Activated T-helper 1 cell treated with anti-CD3 and anti-CD28 coated beads, Interleukin-12 subunit alpha, Interleukin-12 subunit beta, Interleukin-2, Interleukin-4 antibody, amounts not matched to agents 30 ng/mL and 10 ng/mL and 1 ng/mL, durations not matched to agents 14 hours and 24 hours and 36 hours (primary cell): Measurements from ENCODE around the gene GPSM3. TPM values are rescaled to one million over a fixed set of nuclear protein-coding genes. Genes with fewer than 3 reads are reported as not detected.
A peak's percentile ranks its signal among the peaks of the same experiment; 100 is the strongest.

Source experiments
- DNase-seq: peaks from one replicate; pipeline ENCODE4 v3.0.0; 2021; ENCODE audit warnings: low spot score
- H3K27ac Mint-ChIP-seq: one replicate; pipeline ENCODE4 v1.8.0; 2021; ENCODE audit warnings: mild to moderate bottlenecking, mixed read lengths
- H3K27me3 Mint-ChIP-seq: one replicate; pipeline ENCODE4 v1.8.0; 2022; ENCODE audit warnings: mild to moderate bottlenecking, moderate library complexity, mixed read lengths; ENCODE audit not compliant: insufficient read depth
- H3K36me3 Mint-ChIP-seq: one replicate; pipeline ENCODE4 v1.8.0; 2021; ENCODE audit warnings: low read depth, mixed read lengths
- H3K4me1 Mint-ChIP-seq: one replicate; pipeline ENCODE4 v1.8.0; 2021; ENCODE audit warnings: low read depth, mixed read lengths
- H3K4me3 Mint-ChIP-seq: one replicate; pipeline ENCODE4 v1.8.0; 2021; ENCODE audit warnings: mild to moderate bottlenecking, moderate library complexity, mixed read lengths
- H3K9me3 Mint-ChIP-seq: one replicate; pipeline ENCODE4 v1.8.0; 2021; ENCODE audit warnings: mixed read lengths
- intact Hi-C: fragments of 100-400 bp; cut with micrococcal nuclease; formaldehyde crosslinking; loops from one replicate; pipeline ENCODE4 v1.15.1; 2024
- total RNA-seq: library from RNA; stranded (reverse); gene quantifications from 2 replicates; pipeline ENCODE4 v1.2.3, GENCODE V29; 2022

GPSM3 gene
- total RNA-seq, 1 donor from 2014 or later = 84.7 TPM

- Mint-ChIP-seq H3K9me3 (no peaks in the 10 kb centered on the region), H3K4me3 (peak within 1 kb of the TSS; percentile 99), H3K4me1 (peaks cover 40% of the 10 kb centered on the region), H3K36me3 (peaks cover 19% of the 10 kb centered on the region), H3K27ac (peak within 1 kb of the TSS; percentile 86), H3K27me3 (peaks cover 36% of the 10 kb centered on the region)
- DNase-seq = peak; percentile 55
- intact Hi-C loops = loop anchor here (1.0 kb wide), 6 partner anchors 22 to 106 kb away; partner anchors contain the start of genes AGPAT1 and FKBPL
Observed at GRCh38 chr6:32153564-32154513, 38.6 kb downstream of the GPSM3 start, which contains the start of gene PPT2. TSS of gene PPT2 (plus strand) at chr6:32154141. CDS start at chr6:32154595, 454 bp downstream.

DNA sequence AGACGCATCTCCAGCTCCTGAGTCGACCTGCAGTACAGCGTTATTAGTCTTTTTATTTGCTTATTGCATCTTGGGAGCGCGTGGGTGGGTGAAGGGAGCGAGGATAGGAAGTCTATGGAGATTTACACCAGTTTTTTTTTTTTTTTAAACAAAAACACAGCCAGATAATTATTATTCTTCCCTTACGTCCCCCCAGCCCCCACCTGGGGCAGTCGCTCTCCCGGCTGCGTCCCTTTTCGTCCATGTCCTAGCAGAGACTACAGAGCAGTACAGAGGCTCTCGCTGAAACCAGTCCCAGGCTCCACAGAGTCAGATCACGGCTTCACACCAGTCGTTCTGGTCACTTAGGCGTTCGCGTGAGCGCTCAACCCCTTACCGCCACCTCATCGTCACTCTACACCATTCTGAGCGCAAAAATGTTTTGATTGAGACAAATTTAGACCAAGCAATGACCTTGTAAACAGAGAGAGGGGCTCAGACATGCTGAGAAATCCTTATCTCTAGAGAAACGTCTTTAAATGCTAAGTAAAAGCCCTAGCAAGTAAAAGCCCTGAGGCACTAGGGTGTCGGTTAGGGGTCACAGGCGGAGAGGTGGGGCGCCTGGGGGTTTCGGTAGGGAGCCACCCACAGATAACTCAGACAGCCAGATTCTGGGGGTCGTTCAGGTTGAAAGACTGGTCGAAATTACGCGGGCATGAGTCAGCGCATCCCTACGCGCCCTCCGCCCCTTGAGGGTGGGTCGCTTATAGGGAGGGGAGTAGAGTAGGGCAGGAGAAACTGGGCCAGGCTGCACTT, 39.5 kb downstream of the GPSM3 start:
- intact Hi-C loops = no loop called here
- H3K27me3 Mint-ChIP-seq = peaks cover 43% of the 10 kb centered on the region
- no peak for DNase-seq
- peak overlapping the region; percentile 67 for H3K27ac Mint-ChIP-seq
- H3K9me3 Mint-ChIP-seq = no peaks in the 10 kb centered on the region
- peaks cover 49% of the 10 kb centered on the region for H3K4me1 Mint-ChIP-seq
- H3K4me3 Mint-ChIP-seq = peak overlapping the region; percentile 69
- H3K36me3 Mint-ChIP-seq = peaks cover 13% of the 10 kb centered on the region

DNA sequence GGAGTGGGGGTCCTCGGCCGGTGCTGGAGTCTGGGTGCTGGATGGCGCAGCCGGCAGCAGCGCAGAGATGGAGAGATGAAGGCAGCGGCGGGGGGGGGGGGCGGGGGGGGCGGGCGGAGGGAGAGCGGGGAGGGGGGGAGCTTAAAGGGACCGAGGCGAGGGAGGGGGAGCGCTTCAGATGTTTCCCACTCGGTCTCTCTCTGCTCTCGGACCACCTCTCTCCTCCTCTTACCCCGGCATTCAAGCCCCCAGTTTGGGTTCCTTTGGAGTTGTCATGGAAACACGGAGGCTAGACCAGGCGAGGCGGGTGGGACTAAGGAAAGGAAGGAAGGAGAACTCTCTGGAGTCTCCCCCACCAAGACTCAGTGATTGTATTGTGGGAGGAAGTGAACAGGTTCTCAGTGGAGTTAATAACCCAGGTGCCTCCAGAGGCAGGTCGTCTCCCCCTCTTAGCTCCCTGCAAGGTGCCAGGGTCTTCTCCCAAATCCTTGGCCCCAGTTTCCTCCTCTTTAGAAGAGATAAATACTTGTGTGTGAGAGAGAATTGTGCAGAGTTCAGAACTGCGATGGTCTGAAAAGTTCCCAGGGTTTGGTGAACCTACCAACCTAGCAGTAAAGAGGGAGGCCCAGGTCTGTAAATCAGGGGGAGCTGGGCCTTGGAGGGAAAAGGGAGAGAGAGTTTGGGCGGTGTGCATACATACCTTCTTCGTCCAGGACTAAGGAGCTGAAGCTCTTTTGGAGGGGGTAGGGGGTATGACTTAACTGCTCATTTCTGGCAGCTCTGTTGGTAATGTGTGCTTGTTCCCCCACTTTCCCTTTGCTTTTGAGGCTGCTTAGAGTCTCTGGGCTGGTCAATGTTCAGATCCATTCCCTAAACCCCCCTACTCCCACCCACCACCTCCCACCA, 40.3 kb downstream of the GPSM3 start, which contains the start of gene PRRT1:
Gene PRRT1 (minus strand): TSS at position 77 of the 906 bp plus-strand sequence. CDS start 112 bp downstream, outside the sequence.
- H3K4me1 Mint-ChIP-seq = peaks cover 55% of the 10 kb centered on the region

DNA sequence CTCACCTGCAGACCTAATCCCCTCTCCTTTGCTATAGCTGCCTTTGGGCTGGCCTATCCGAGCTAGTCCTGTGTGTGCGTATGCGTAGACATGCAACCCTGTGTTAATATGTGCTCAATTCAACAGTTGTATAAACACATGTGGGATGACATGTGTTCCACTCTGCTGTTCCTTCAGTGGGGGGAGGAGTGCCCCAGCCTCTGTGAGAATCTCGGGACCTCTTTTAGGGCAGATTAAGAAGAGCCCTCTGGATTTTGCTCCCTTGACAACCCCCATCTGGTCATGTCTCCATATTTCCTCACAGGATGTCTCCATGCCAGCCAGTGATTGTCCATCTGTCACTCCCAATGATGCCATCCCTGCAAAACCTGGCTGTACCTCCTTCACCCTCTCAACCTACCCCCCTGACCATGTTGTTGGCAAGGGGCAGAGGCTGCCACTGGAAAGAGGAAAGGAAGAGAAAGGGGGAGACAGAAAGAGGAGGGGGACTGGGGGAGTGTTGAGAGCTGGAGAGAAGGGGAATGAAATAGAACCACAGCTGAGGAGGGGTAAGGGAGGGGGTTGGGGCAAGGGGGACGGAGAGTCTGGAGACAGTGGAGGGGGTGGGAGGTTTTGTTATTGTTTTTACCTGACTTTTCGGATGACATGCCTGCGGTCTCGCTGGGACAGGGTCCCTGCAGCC, 41.1 kb downstream of the GPSM3 start:
- DNase-seq = no peak
- peaks cover 6% of the 10 kb centered on the region for H3K36me3 Mint-ChIP-seq
- peak overlapping the region; percentile 34 for H3K4me3 Mint-ChIP-seq
- no peaks in the 10 kb centered on the region for H3K9me3 Mint-ChIP-seq
- intact Hi-C loops = no loop called here
- H3K4me1 Mint-ChIP-seq = peaks cover 55% of the 10 kb centered on the region
- H3K27ac Mint-ChIP-seq = no peak overlapping the region
- H3K27me3 Mint-ChIP-seq = peaks cover 52% of the 10 kb centered on the region

More for the DNA sequence above, 40.3 kb downstream of the GPSM3 start, which contains the start of gene PRRT1:
- H3K4me3 Mint-ChIP-seq = peak within 1 kb of the TSS; percentile 69
- peaks cover 6% of the 10 kb centered on the region for H3K36me3 Mint-ChIP-seq
- H3K27me3 Mint-ChIP-seq = peaks cover 46% of the 10 kb centered on the region
- H3K27ac Mint-ChIP-seq = peak within 1 kb of the TSS; percentile 40
- DNase-seq = no peak
- intact Hi-C loops = no loop called here
- H3K9me3 Mint-ChIP-seq = no peaks in the 10 kb centered on the region

GRCh38 chr6:32149932-32150870, 42.2 kb downstream of the GPSM3 start:
- intact Hi-C loops = no loop called here
- Mint-ChIP-seq H3K4me1 (peaks cover 51% of the 10 kb centered on the region), H3K27ac (peak overlapping the region; percentile 30), H3K9me3 (no peaks in the 10 kb centered on the region), H3K27me3 (peaks cover 60% of the 10 kb centered on the region), H3K36me3 (peaks cover 4% of the 10 kb centered on the region), H3K4me3 (peak overlapping the region; percentile 28)
- no peak for DNase-seq

DNA sequence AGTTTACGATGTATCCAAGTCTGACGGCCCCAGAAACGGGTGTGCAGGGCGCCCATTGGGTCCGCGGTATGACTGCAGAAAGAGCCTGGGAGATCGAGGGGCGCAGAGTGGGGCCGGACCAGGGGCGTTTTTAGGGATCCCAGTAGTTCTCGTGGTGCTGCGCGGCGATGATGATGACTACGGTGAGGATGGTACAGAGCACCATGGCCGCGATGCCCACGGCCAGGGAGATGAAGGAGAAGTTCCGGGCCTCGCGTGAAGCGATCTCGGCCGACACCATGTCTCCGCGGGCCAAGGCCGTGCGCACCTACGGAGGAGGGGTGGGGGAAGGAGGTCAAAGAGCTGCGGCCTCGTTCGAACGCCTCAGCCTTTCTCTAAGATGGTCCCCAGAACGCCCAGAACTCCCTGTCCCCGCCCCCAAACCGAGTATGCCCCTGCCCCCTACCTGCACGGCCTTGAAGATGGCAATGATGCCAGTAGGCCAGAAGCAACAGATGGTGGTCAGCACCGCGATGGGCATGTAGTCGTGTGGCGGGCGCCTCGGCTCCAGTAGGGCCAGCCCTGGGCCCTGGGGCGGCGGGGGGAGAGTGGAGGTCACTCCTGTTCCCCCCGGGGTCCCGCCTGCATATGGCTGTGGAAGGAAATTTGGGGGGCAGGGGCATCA, 43.2 kb downstream of the GPSM3 start:
- H3K36me3 Mint-ChIP-seq = peaks cover 3% of the 10 kb centered on the region
- H3K4me1 Mint-ChIP-seq = peaks cover 41% of the 10 kb centered on the region
- intact Hi-C loops = no loop called here
- peaks cover 62% of the 10 kb centered on the region for H3K27me3 Mint-ChIP-seq
- H3K4me3 Mint-ChIP-seq = peak overlapping the region; percentile 84
- no peak for DNase-seq
- peak overlapping the region; percentile 75 for H3K27ac Mint-ChIP-seq
- no peaks in the 10 kb centered on the region for H3K9me3 Mint-ChIP-seq

DNA sequence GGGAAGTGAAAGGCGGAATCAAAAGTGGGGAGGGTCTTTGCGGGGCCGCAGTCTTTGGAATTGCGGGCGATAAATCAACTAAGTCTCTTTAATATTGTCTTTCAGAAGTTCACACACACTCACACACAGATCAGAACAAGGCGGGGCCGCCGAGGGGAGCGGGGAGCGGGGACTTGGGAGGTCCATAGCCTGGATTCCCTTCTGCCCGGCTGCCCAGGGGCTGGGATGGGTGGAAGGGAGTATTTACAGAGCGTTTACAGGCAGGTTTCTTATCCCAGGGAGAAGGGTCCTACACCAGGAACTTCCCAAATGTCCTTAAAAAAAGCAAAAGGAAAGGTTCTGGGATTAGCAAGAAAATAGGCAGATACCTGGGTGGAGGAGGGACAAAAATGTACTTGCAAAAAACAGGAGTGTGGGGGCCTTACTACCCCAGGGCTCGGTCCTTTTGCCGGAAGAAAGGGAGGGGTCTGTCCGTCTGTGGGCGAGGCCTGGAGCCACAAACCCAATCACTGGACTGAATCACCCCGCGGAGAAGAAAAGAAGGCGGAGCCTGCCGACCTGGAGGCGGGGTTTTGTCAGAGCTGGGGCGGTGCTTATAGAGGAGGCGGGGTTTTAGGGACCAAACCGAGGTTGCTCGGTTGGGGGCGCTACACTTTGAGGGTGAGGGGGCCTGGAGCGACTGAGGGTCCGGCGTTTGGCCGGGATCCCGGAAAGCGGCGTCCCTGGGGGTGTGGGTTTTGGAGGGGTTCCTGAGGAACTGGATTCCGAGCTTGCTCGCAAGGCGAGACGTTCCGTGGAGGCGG, 44.0 kb downstream of the GPSM3 start:
- H3K27ac Mint-ChIP-seq = peak overlapping the region; percentile 75
- intact Hi-C loops = loop anchor here (1.0 kb wide), 2 partner anchors 18 to 29 kb away; partner anchors contain the start of gene FKBPL
- H3K4me1 Mint-ChIP-seq = peaks cover 35% of the 10 kb centered on the region
- H3K27me3 Mint-ChIP-seq = peaks cover 56% of the 10 kb centered on the region
- H3K9me3 Mint-ChIP-seq = no peaks in the 10 kb centered on the region
- peak overlapping the region; percentile 84 for H3K4me3 Mint-ChIP-seq
- peaks cover 3% of the 10 kb centered on the region for H3K36me3 Mint-ChIP-seq
- peak; percentile 67 for DNase-seq

DNA sequence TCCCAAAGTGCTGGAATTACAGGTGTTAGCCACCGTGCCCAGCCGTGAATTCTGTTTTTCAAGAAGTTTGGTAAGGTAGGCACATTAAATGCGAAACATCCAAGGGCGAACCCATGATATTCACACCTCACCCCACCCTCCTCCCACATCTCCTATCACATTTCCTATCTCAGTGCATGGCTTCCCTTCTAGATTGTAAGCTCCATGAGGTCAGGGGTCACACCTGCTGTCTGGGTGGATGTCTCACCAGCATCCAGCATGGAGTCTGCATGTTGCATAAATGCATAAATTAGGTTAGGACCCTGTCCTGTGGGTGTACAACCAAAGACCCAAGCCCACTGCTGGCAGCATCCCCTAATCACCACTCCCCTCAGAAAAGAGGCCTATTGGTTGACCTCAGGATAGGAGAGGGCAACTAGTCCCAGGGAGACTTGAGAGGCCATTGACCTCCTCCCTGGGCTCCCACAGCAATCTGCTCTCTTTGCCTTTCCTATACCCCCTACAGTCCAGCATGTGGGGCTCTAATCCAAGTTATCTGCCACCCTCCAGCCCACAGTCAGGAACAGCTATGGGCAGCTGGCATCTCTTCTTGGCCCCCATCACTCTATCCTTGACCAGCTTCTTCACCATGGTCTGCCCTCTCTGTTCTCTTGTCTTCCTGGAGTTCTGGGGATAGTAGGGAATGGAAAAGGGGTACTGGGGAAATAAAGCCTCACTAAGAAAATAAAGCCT, 44.9 kb downstream of the GPSM3 start:
- intact Hi-C loops = loop anchor here (1.0 kb wide), 2 partner anchors 17 to 30 kb away; partner anchors contain the start of gene FKBPL
- H3K4me3 Mint-ChIP-seq = no peak overlapping the region
- no peak overlapping the region for H3K27ac Mint-ChIP-seq
- H3K4me1 Mint-ChIP-seq = peaks cover 29% of the 10 kb centered on the region
- DNase-seq = no peak
- H3K9me3 Mint-ChIP-seq = no peaks in the 10 kb centered on the region
- peaks cover 3% of the 10 kb centered on the region for H3K36me3 Mint-ChIP-seq
- H3K27me3 Mint-ChIP-seq = peaks cover 51% of the 10 kb centered on the region

DNA sequence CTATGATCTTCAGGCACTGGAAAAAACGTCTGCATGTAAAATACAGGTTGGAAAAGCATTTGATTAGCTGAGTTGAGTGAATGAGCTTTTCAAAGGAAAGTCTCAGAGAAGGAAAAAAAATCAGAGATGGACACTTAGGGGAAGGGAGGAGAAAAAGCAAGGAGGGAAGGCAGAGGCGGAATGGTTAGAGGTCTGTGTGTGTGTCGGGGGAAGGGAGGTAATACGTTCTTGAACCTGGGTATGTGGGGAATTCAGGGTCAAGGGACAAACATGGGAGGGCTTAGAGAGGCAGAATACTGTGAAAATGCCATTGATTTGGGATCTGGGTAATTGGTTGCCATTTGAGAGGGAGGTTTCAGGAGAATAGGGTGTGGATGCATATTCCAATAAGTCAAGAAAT, 45.8 kb downstream of the GPSM3 start:
- Mint-ChIP-seq H3K9me3 (no peaks in the 10 kb centered on the region), H3K27me3 (peaks cover 47% of the 10 kb centered on the region), H3K4me3 (no peak overlapping the region), H3K27ac (no peak overlapping the region), H3K36me3 (peaks cover 3% of the 10 kb centered on the region), H3K4me1 (peaks cover 26% of the 10 kb centered on the region)
- no peak for DNase-seq
- intact Hi-C loops = no loop called here
